Vagina (tissue), 2 donors: ENCODE data around the gene DDC. TPM values are rescaled to one million over a fixed set of nuclear protein-coding genes. Genes with fewer than 3 reads are reported as not detected.

Source experiments
- DNase-seq, 2 donors: peaks; one replicate each; pipeline ENCODE4 v3.0.0-alpha.2; 2017; ENCODE audit errors: extremely low spot score in 2 of 2
- H3K27ac ChIP-seq: fragments of 200-600 bp; sonication (generic); one replicate; pipeline ENCODE4 v1.5.1; 2019
- H3K27me3 ChIP-seq: fragments of 200-600 bp; sonication (generic); one replicate; pipeline ENCODE4 v1.5.1; 2019
- H3K36me3 ChIP-seq, 2 donors: fragments of 200-600 bp; sonication (generic); one replicate each; pipeline ENCODE4 v1.5.1; 2017 to 2019
- H3K4me1 ChIP-seq: fragments of 200-600 bp; sonication (generic); one replicate; pipeline ENCODE4 v1.5.1; 2019
- H3K4me3 ChIP-seq, 2 donors: fragments of 200-600 bp; sonication (generic); 1 replicate in 1 of 2; 2 replicates in 1 of 2; pipeline ENCODE4 v1.5.1; 2016 to 2019
- H3K9me3 ChIP-seq: fragments of 200-600 bp; sonication (generic); one replicate; pipeline ENCODE4 v1.5.1; 2019
- POLR2A ChIP-seq, 2 donors: fragments of 450-650 bp; IDR thresholded peaks; one replicate each; pipeline ENCODE4 v1.6.1; 2017; ENCODE audit warnings: antibody characterized with exemption in 2 of 2, mild to moderate bottlenecking in 2 of 2, moderate library complexity in 2 of 2
- POLR2AphosphoS5 ChIP-seq, 2 donors: sonication (generic); formaldehyde crosslinking; IDR thresholded peaks; one replicate each; pipeline ENCODE4 v1.9.0; 2017; ENCODE audit warnings: antibody characterized with exemption in 2 of 2, mild to moderate bottlenecking in 2 of 2, low read depth in 1 of 2; ENCODE audit not compliant: insufficient read depth in 1 of 2
- intact Hi-C: fragments of 100-400 bp; cut with DNase I; formaldehyde crosslinking; loops from one replicate; pipeline ENCODE4 v1.15.1; 2023
- total RNA-seq: library from RNA; depleted of rRNA; stranded (reverse); fragments of >200 nt; gene quantifications from one replicate; pipeline ENCODE4 v1.2.3, GENCODE V29; 2016
- TF ChIP-seq, protein P1 (sequence below), 3 experiments: fragments of 450-650 bp in 2 of 3; fragments of 200-600 bp in 1 of 3; sonication (generic) in 1 of 3; IDR thresholded peaks; one replicate each; pipeline ENCODE4 v1.5.1; 2017 to 2019; ENCODE audit warnings: antibody characterized with exemption in 3 of 3, mild to moderate bottlenecking in 2 of 3, moderate library complexity in 2 of 3

DDC gene
- total RNA-seq, 1 donor from 2014 or later, result 1.7 TPM

- TF ChIP-seq POLR2AphosphoS5 (IDR thresholded peaks at IDR 0.05; ENCODE audit: insufficient read depth in 1 of 2, low read depth in 1 of 2), result no peak
- TF ChIP-seq, protein P1, sequence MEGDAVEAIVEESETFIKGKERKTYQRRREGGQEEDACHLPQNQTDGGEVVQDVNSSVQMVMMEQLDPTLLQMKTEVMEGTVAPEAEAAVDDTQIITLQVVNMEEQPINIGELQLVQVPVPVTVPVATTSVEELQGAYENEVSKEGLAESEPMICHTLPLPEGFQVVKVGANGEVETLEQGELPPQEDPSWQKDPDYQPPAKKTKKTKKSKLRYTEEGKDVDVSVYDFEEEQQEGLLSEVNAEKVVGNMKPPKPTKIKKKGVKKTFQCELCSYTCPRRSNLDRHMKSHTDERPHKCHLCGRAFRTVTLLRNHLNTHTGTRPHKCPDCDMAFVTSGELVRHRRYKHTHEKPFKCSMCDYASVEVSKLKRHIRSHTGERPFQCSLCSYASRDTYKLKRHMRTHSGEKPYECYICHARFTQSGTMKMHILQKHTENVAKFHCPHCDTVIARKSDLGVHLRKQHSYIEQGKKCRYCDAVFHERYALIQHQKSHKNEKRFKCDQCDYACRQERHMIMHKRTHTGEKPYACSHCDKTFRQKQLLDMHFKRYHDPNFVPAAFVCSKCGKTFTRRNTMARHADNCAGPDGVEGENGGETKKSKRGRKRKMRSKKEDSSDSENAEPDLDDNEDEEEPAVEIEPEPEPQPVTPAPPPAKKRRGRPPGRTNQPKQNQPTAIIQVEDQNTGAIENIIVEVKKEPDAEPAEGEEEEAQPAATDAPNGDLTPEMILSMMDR (IDR thresholded peaks at IDR 0.05), result no peak
- TF ChIP-seq POLR2A (IDR thresholded peaks at IDR 0.05), result no peak
- intact Hi-C loops, result no loop called here
- Histone ChIP-seq H3K4me1 (peaks cover 4% of the 10 kb centered on the region), H3K9me3 (no peaks in the 10 kb centered on the region), H3K27me3 (no peaks in the 10 kb centered on the region), H3K4me3 (no peak overlapping the region), H3K27ac (no peak overlapping the region), H3K36me3 (peaks cover 0 to 13% of the 10 kb centered on the region in 2 donors)
- DNase-seq, result no peak
Measured at GRCh38 chr7:50448823-50449222, 116.4 kb downstream of the DDC start.

DNA sequence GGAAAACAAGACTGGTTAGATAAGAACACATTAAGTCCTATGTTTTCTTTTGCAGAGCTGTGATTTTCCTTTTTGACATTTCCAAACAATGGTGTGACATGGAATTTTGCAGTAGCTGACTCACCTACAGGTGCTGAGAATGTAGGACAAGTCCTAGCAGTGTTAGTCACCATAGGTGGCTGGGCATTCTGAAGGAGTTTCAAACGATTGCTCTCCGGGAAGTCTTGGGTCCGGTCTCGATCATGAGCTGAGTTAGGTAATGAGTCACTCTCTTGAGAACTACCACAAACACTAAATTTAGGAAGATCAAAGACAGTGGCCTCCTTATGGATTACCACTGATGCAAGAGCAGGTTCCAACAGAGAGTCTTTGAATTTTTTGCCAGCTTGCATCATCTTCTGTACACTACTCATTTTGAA lies 118.7 kb downstream of the DDC start:
- peaks cover 4% of the 10 kb centered on the region for H3K4me1 ChIP-seq
- peaks cover 0 to 13% of the 10 kb centered on the region in 2 donors for H3K36me3 ChIP-seq
- intact Hi-C loops, result no loop called here
- H3K4me3 ChIP-seq, result no peak overlapping the region
- H3K9me3 ChIP-seq, result no peaks in the 10 kb centered on the region
- no peak overlapping the region for H3K27ac ChIP-seq
- no peak for DNase-seq
- peak in 1 of 2 donors; percentile 51 for TF ChIP-seq POLR2AphosphoS5 (IDR thresholded peaks at IDR 0.05; ENCODE audit: insufficient read depth in 1 of 2, low read depth in 1 of 2)
- no peak for TF ChIP-seq POLR2A (IDR thresholded peaks at IDR 0.05)
- H3K27me3 ChIP-seq, result no peaks in the 10 kb centered on the region

GRCh38 chr7:50436133-50436806 lies 128.9 kb downstream of the DDC start:
- Histone ChIP-seq H3K36me3 (peaks cover 0 to 8% of the 10 kb centered on the region in 2 donors), H3K4me3 (no peak overlapping the region), H3K9me3 (no peaks in the 10 kb centered on the region), H3K4me1 (no peaks in the 10 kb centered on the region), H3K27ac (no peak overlapping the region), H3K27me3 (no peaks in the 10 kb centered on the region)
- no peak for TF ChIP-seq POLR2A (IDR thresholded peaks at IDR 0.05)
- TF ChIP-seq, protein P1 (IDR thresholded peaks at IDR 0.05), result no peak
- DNase-seq, result no peak
- intact Hi-C loops, result no loop called here

DNA sequence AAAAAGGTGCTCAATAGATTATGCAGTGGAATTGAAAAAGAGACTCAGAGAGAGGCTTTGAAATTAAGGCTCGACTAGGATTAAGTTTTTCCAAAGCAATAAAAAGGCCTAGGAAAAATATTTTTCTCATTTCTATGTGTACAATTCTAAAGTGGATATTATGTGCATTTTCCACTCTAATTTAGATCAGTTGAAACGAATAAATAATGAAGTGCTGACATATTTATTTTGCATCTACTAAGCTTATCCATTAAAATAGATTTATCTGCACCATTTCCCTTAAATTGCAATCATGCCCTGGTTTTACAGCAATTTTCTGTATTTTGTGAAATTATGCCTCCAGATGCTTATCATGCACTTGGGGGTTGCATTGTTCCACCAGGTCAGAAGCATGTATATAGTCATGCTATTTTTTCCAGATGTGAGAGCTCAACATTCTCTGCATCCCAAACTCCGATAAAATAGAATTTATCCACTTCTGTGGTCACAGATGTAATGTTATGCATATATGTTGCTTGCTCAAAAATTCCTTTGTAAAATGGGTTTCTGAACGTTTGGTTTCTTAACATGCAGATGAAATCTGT lies 133.4 kb downstream of the DDC start:
- intact Hi-C loops, result no loop called here
- H3K9me3 ChIP-seq, result no peaks in the 10 kb centered on the region
- no peak overlapping the region for H3K27ac ChIP-seq
- no peak overlapping the region for H3K4me3 ChIP-seq
- no peaks in the 10 kb centered on the region for H3K4me1 ChIP-seq
- TF ChIP-seq POLR2AphosphoS5 (IDR thresholded peaks at IDR 0.05; ENCODE audit: insufficient read depth in 1 of 2, low read depth in 1 of 2) (no peak), POLR2A (IDR thresholded peaks at IDR 0.05) (no peak)
- TF ChIP-seq, protein P1 (IDR thresholded peaks at IDR 0.05), result no peak
- DNase-seq, result no peak
- H3K27me3 ChIP-seq, result no peaks in the 10 kb centered on the region
- no peaks in the 10 kb centered on the region for H3K36me3 ChIP-seq

DNA sequence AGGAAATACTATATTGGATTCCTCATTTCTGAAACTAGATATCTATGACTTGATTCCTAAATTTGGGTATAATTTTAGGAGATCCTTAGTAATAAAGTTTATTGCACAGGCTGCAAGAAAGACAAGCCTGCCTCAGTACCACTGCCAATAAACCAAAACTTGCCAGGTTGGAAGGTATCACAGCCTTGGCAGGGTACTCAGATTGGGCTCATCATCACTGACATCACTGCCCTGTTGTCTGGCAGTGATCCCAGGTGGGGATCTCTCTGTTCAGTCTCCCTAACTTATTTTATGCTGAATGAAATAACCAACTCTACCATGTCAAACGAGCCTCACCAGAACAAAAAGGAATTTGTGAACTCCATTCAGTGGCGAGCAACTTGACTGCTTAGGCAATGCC lies 133.9 kb downstream of the DDC start:
- no peaks in the 10 kb centered on the region for H3K9me3 ChIP-seq
- no peak overlapping the region for H3K4me3 ChIP-seq
- no peaks in the 10 kb centered on the region for H3K27me3 ChIP-seq
- intact Hi-C loops, result no loop called here
- TF ChIP-seq POLR2A (IDR thresholded peaks at IDR 0.05) (no peak), POLR2AphosphoS5 (IDR thresholded peaks at IDR 0.05; ENCODE audit: insufficient read depth in 1 of 2, low read depth in 1 of 2) (no peak)
- TF ChIP-seq, protein P1 (IDR thresholded peaks at IDR 0.05), result no peak
- no peak for DNase-seq
- no peak overlapping the region for H3K27ac ChIP-seq
- H3K36me3 ChIP-seq, result no peaks in the 10 kb centered on the region
- H3K4me1 ChIP-seq, result no peaks in the 10 kb centered on the region
